K562 (cell line): ENCODE measurements around the gene PPOX. TPM values are rescaled to one million over a fixed set of nuclear protein-coding genes. Genes with fewer than 3 reads are reported as not detected.

Experiments
- CHD7 ChIP-seq: fragments of 200-600 bp; sonication (generic); IDR thresholded peaks from one replicate; pipeline ENCODE4 v1.6.1; 2012; ENCODE audit warnings: mild to moderate bottlenecking, low read depth, low read length, inconsistent platforms
- MAZ ChIP-seq, 2 experiments: fragments of 450-650 bp in 1 of 2; sonication (generic) in 1 of 2; formaldehyde crosslinking; IDR thresholded peaks in 1 of 2; conservative IDR thresholded peaks in 1 of 2; 2 replicates each; pipeline versions ENCODE4 v1.4.0 to v1.5.0; 2020; ENCODE audit warnings: mild to moderate bottlenecking in 1 of 2, missing genetic modification reagents in 1 of 2
- SMAD1 ChIP-seq: fragments of 150-350 bp; IDR thresholded peaks from 2 replicates; pipeline ENCODE4 v1.6.1; 2014; ENCODE audit warnings: low read length, low read depth; ENCODE audit not compliant: partially characterized antibody
- polyA plus RNA-seq, 8 experiments: library from polyadenylated mRNA; depleted of rRNA in 4 of 8; stranded (reverse) in 5 of 8; unstranded in 3 of 8; fragments of >200 nt; fragmentation: Nextera tagmentation in 2 of 8; fragmentation: Illumina TruSeq in 1 of 8; extraction: Ambion mirVana in 2 of 8; extraction: Trizol in 1 of 8; gene quantifications; 2 replicates each; pipeline versions ENCODE4 v1.2.1 to v1.2.3, GENCODE V29; 2011 to 2014; ENCODE audit warnings: inconsistent platforms in 1 of 8, missing spikeins in 1 of 8
- total RNA-seq, 7 experiments: library from RNA; depleted of rRNA in 6 of 7; stranded (reverse); fragments of >200 nt in 6 of 7; fragmentation: Illumina TruSeq in 2 of 7; extraction: Trizol in 2 of 7; gene quantifications; 2 replicates each; pipeline versions ENCODE4 v1.2.1 to v1.2.3, GENCODE V29; 2011 to 2021; ENCODE audit warnings: low replicate concordance in 1 of 7

Gene PPOX
- total and polyA plus RNA-seq, 9 of the 15 experiments (the other 6 are each of a cell fraction or from before 2014, with no cell fraction given): 17.0 to 57.1 (median 38.9) TPM

- TF ChIP-seq CHD7: no peak
- no peak for TF ChIP-seq MAZ (CRISPR knock-in tag; conservative IDR thresholded peaks at IDR 0.05 in 1 of 2, IDR thresholded peaks at IDR 0.05 in 1 of 2)
- no peak for TF ChIP-seq SMAD1
These were observed 40.9 kb downstream of the PPOX start (continued) for GRCh38 chr1:161207173-161207572.
